NCI-H748 (cell line): ENCODE results near the gene ZNF534.
"Not testable (repeated sequence)": the region's sequence is repeated elsewhere in the genome, so short reads cannot be mapped to it uniquely, and the experiment has no call there.

ENCODE experiments used
- DNase-seq: peaks from one replicate; lab custom pipeline; 2025; ENCODE audit not compliant: unreplicated experiment; lab: John Stamatoyannopoulos, UW

Gene ZNF534

DNA sequence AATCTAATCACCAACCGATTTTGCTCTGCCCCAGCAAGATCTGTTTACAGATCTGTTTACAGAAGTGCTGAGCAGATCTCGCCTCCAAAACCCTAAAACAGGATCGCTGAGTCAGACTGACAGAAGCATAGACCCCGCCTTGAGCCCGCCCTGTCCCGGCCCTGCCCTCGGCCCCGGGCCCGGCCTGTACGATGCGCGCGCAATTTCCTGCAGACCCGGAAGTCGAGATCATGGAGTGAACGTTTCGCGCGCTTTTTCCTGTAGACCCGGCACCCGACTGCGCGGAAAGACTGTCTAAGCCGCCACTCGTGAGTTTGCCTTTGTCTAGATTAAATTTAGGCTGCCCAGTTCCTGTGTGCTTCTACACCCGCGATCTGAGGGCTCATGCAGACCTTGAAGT is at the start of gene ZNF534:
TSS of gene ZNF534 (plus strand) at position 212 of the 400 bp plus-strand sequence. CDS start 2,327 bp downstream, outside the sequence.
- DNase-seq = no peak

DNA sequence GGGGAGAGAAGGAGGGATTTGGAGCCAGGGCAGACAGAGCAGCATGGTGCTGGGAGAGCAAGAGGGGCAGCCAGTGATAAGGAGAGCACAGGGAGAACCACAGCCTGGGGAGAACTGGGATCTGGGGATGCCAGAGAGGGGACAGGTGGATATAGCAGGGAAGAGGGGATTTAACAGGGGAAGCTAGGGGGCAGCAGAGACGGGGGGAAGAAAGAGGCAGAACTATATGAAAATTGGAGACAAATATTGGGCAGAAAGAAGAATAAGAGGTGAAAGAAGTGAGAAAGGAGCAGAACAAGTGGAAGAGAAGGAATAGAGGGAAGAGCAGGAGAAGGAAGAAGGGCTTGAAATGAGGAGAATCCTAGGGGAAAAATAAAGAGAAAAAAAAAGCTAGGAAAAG is 37.8 kb upstream of the ZNF534 start:
- DNase-seq = peak; percentile 22

DNA sequence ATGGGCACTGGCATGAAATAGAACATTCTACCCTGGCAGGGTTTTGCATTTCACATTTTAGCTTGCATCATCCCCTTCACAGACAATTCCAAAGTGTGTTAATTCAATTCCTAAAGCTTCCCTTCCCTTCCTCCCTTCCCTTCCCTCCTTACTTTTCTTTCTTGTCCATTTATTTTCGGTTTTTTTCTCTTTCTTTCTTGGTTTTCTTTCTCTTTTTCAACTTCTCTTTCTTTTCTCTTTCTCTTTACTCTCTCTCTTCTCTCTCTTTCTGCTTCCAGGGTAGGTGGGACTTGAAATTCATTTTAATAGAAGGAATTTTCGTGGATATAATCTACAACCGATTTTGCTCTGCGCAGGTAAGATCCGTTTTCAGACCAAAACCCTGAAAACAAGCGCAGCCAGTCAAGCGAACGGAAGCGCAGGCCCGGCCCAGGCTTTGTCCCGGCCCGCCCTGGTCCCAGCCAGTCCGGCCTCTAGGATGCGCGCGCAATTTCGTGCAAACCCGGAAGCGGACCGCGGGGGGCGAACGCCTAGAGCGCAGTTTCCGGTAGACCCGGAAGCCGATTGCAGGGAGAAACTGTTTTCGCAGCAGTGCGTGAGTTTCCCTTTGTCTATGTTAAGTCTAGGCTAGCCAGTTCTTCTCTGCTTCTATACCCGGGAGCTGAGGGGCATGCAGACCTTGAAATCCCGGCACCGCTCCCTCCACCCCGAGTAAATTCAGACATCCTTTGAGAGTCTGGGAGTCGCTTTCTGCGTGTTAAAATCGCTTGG is 31.5 kb upstream of the ZNF534 start, which contains the start of gene ZNF528:
TSS of gene ZNF528 (plus strand) at position 540 of the 771 bp plus-strand sequence. CDS start 4,165 bp downstream, outside the sequence.
- DNase-seq = peak; percentile 87

DNA sequence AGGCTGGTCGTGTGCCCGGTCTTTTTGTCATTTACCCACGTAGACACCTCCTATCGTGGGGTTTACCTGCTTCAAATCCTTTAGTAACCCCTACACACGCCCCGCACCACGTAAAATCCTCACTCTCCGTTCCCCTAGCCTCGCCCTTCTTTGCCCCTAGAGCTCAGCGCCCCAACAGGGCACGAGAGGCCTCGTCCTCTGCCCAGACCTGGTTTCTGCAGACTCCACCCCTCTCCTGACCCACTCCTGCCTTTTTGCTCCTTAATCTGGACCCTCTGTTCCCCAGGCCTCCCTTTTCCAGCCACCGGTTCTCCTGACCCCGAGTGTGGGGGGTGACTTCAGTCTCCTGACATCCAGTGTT is 30.9 kb upstream of the ZNF534 start:
- peak; percentile 39 for DNase-seq

DNA sequence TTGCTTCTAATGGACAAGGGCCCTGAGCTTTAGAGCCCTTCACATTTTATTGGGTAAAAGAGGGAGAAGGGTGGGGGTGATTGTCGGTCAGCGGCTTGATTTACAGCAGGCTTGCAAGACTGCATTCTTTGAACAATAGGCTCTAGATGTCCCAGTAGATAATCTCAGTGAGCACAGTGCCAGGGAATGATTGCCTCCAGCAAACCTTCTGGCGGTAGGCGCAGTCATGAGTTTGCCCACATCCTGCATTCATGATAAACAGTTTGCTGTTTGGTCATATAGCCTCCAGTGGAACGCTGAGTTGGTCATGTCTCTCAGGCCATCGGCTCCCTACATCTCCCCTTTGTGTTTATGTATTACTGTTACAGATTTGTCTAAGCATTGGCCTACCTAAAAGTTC is 18.7 kb upstream of the ZNF534 start:
- no peak for DNase-seq

DNA sequence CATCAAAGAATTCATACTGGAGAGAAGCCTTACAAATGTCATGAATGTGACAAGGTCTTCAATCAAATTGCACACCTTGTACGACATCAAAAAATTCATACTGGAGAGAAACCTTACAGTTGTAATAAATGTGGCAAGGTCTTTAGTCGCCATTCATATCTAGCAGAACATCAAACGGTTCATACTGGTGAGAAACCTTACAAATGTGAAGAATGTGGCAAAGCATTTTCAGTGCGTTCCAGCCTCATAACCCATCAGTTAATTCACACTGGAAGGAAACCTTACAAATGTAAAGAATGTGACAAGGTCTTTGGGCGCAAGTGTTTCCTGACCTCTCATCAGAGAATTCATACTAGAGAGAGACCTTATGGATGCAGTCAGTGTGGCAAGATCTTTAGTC is 13.2 kb upstream of the ZNF534 start:
- DNase-seq = no peak

DNA sequence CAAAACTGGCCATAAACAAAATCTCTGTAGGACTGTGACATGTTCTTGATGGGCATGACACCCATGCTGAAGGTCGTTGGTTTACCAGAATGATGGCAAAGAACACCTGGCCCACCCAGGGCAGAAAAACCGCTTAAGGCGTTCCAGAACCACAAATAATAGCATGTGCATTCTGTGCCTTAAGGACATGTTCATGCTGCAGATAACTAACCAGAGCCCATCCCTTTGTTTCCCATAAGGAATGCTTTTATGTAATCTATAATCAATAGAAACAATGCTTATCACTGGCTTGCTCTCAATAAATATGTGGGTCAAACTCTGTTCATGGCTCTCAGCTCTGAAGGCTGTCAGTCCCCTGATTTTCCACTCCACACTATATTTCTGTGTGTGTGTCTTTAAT is 13.2 kb downstream of the ZNF534 start:
- DNase-seq = no peak

DNA sequence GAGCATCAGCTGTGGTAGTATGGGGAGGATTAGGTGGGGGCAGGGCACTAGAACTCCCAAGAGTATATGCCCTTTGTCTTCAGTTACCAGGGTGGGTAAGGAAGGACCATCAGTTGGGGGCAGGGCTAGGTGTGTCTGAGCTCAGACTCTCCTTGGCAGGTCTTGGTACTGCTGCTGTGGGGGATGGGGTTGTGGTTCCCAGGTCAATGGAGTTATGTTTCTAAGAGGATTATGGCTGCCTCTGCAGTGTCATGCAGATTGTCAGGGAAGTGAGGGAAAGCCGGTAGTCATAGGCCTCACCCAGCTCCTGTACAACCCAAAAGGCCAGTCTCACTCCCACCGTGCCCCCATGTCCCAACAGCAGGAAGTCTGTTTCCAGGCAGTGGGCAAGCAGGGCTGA is 15.6 kb downstream of the ZNF534 start:
- DNase-seq = no peak

DNA sequence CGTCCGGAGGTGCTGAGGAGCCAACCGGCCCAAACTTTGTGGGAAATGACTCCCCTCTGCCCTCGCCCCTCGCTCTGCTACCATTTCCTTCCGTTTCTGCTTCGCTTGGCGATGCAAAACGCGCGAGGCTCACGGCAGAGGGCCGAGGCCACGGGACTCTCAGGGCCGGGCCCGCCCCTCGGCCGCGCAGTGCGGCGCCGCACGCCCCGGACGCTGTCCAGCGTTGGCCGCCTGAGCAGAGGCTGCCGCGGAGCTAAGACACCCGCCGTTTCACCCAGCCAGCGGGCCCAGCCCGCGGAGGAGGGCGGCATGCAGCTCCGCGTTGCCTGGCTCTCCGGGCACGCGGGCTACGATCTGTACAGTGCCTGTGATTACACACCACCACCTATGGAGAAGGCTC is 22.3 kb downstream of the ZNF534 start:
- DNase-seq = peak; percentile 39

DNA sequence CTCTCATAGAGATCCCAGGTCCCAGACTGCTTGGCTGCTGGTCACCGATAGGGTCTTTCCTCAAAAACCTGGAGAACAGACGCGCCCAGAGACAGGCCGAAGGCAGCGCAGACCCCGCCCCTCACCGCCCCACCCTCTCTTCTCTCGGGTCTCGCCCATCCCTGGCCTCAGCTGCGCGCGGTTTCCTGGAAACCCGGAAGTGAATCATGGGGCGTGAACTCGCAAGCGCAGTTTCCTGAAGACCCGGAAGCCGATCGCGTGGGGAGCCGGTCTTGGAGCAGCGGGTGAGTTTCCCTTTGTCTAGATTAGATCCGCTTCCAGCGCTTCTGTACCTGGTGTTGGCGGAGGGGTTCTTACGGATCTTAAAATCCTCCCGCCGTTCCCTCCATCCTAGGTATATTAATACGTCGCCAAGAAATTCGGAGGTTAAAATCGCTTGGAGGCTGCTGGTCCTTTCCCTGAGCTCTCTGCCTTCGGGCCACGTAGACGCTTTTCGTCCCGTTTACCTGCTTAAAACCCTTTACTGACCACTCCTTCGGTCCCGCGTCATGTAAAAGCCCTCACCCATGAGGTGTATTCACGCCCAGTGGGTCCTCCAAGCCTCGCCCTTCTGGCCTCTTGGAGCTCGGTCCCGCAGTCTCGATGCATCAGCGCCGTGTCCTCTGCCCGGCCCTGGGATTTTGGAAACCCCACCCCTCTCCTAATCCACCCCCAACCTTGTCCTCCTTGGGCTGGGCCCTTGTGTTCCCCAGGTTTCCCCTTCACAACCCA is 24.6 kb downstream of the ZNF534 start, which contains the start of gene ZNF578:
TSS of gene ZNF578 (plus strand) at position 230 of the 771 bp plus-strand sequence. CDS start 48,293 bp downstream, outside the sequence.
- DNase-seq = peak; percentile 94

DNA sequence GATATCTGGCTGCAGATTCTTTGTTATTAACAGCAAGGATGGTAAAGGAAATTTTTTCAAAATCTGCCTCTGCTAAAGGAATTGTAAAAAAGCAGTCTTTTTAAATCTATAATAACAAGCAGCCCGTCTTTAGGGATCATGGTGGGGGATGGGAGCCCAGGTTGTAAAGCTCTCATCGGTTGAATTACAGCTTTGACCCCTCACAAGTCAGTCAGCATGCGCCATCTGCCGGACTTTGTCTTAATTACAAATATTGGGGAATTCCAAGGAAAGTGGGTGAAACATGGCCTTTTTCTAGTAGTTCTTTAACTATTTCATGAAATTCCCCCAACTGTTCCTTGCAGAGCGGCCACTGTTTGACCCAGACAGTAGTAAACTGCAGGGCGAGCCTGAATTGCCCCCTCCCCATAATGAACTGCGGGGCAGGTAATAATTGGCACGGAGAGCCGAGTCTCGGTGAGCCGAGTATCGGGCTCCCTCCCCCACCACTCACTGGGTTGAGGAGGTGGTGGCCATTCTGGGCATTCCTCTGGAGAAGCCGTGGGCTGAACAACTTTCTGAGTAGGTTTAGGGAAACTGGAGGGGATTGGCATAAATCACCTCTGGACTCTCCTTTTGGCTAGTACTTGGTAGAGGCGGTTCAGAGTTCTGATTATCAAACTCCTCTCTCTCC is 36.0 kb downstream of the ZNF534 start:
- peak; percentile 73 for DNase-seq

DNA sequence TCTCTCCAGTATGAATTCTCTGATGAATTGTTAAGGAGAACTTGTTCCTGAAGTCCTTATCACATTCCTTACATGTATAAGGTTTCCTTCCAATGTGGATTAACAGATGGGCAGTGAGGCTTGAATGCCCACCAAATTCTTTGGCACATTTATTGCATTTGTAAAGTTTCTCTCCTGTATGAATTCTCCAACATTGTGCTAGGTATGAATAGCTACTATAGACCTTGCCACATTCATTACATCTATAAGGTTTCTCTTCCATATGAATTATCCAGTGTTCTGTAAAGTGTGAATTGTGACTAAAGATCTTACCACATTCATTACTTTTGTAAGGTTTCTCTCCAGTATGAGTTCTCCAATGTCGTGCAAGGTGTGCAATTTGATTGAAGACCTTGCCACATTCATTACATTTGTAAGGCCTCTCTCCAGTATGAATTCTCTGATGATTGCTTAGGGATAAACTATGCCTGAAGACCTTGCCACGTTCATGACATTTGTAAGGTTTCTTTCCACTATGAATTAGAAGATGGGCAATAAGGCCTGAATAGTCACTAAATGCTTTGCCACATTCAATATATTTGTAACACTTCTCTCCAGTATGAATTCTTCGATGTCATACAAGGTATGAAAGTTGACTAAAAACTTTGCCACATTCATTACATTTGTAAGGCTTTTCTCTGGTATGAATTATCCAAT is 44.9 kb downstream of the ZNF534 start:
- peak; percentile 26 for DNase-seq

DNA sequence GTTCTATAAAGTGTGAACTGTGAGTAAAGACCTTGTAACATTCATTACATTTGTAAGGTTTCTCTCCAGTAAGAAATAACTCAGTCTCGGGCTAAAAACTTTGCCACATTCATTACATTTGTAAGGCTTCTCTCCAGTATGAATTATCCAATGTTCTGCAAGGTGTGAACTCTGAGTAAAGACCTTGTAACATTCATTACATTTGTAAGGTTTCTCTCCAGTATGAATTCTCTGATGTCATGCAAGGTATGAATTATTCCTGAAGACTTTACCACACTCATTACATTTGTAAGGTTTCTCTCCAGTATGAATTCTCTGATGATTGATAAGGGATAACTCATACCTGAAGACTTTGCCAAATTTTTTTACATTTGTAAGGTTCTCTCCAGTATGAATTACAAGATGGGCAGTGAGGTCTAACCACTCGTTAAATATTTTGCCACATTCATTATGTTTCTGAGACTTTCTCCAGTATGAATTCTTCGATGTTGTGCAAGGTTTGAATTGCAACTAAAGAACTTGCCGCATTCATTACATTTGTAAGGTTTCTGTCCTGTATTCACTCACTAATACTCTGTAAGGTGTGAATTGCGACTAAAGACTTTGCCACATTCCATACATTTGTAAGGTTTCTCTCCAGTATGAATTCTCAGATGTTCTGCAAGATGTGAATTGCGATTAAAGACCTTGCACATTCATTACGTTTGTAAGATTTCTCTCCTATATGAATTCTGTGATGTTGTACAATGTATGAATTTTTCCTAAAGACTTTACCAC is 45.6 kb downstream of the ZNF534 start:
- no peak for DNase-seq

DNA sequence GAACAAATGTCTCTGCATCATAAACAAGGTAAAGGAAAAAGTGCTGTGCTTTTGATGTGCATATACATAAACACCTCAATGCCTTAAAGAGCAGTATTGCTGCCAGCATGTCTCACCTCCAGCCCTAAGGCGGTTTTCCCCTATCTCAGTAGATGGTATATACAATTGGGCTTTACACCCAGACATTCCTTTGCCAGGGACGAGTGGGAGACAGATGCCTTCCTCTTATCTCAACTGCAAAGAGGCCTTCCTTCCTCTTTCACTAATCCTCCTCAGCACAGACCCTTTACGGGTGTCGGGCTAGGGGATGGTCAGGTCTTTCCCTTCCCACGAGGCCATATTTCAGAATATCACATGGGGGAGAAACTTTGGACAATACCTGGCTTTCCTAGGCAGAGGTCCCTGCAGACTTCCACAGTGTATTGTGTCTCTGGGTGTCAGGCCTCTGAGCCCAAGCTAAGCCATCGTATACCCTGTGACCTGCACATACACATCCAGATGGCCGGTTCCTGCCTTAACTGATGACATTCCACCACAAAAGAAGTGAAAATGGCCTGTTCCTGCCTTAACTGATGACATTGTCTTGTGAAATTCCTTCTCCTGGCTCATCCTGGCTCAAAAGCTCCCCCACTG is 55.3 kb downstream of the ZNF534 start:
- DNase-seq = not testable (repeated sequence)

DNA sequence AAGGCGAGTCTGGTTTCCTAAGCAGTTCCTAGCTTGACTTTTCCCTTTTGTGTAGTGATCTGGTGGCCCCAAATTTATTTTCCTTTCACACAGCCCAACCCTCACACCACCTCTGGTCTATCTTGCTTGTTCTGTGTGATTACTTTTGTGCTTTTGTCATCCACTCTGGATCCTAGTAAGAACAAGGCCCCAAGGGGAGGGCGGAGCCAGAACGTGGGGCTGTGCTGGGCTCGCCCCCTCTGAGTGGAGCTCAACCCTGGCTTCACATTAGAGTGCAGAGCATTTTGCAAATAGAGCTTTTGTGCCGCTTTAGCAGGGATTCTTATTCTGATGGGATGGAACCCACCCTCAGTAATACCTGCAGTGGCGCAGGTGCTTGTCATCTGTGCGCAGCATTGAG is 56.1 kb downstream of the ZNF534 start:
- not testable (repeated sequence) for DNase-seq

DNA sequence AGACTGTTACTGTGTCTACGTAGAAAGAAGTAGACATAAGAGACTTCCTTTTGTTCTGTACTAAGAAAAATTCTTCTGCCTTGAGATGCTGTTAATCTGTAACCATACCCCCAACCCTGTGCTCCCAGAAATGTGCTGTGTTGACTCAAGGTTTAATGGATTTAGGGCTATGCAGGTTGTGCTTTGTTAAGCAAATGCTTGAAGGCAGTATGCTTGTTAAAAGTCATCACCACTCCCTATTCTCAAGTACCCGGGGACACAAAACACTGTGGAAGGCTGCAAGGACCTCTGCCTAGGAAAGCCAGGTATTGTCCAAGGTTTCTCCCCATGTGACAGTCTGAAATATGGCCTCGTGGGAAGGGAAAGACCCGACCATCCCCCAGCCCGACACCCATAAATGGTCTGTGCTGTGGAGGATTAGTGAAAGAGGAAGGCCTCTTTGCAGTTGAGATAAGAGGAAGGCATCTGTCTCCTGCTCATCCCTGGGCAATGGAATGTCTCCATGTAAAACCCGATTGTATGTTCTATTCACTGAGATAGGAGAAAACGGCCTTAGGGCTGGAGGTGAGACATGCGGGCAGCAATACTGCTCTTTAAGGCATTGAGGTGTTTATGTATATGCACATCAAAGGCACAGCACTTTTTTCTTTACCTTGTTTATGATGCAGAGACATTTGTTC is 56.8 kb downstream of the ZNF534 start:
- DNase-seq = not testable (repeated sequence)

DNA sequence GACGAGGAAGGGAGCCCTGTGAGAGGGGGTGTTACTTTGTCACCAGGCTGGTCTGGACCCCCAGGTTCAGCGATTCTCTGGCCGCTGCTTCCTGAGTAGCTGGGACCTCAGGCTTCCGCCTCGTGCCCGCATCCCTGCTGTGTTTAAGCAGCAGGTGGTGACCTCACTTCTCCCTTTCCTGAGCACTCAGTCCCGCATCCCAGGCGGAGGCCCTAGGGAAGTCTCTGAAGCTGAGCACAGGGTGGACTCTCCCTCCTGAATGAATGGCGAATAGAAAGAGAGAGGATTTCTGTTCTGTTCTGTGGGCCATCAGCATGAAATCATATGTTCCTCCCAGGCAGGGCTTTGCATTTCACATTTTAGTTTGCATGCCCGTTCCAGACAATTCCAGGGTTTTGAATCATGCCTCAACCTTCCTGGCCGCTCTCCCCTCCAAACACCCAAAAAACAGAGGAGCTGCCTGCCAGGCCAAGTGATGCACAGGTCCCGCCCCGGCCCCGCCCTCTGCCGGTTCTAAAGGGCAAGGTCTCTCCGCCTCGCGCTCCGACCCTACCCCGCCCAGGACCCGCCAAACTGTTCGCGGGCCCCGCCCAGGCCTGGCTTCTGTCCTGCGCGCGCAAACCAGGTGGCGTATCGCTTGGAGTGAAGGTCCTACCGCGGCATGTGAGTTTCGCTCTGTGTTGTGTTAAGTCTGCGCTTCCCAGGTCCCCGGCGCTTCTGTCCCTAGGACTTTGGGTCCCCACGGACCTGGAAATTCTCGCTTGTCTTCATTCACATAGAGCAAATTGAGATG is 63.4 kb downstream of the ZNF534 start:
- peak; percentile 47 for DNase-seq

DNA sequence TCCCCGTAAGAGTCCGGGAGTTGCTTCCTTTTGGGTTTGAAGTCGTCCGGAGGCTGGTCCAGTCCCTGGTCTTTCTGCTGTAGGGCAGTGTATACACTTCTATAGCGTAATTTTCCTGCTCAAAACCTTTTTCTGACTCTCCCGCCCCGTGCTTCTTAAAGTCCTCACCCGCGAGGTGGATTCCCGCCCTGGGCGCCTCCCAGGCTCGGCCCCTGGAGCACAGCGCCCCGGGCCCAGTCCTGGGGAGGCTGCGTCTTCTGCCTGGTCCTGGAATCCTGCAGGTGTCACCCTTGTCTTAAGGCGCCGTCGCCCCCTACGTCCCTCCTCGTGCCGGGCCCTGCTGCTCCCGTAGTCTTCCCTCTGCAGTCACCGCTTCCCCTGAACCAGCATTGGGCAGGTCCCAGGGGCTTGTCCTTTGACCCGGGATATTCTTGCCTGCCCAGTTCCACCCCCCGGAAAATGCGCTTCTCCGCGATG is 64.1 kb downstream of the ZNF534 start:
- no peak for DNase-seq
